Measurements from ENCODE around the gene NTN4. TPM values are rescaled to one million over a fixed set of nuclear protein-coding genes. Genes with fewer than 3 reads are reported as not detected.

Gene NTN4
- total RNA-seq, 1 donor from 2014 or later: 136 TPM

DNA sequence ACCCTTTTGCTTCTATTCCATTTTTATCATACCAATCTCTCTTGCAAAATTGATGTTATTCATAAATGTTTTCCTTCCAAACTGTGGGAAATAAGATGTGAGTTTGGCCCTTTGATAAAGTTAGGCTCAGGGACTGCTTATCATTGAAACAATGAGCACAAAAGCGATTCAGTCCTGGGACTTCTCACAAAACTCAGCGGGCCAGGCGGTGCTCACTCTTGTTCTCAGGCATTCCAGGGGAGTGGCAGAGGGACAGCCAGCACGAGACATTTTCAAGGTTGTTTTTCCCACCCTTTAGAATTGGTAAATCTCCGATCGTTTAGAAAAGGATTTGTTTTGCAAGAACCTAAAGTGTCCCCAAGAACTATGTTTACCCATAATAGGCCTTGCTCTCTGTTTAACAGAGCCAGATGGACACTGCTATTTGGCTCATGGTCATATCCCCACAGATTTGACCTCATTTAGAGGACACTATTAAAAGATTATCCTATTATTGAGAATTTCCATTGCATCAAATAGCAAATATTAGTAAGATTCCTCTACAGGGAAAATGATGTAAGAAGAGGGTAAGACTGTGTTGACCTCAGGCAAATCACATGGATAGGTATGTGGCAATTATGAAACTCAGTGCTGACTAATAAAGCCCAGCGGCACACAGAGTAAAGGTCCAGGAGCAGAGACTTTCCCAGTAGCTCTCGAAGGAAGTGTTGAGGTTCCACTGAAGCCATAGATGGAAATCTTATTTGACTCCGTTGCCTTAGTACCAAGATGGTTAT lies 136.6 kb downstream of the NTN4 start:
- TF ChIP-seq, protein P1, sequence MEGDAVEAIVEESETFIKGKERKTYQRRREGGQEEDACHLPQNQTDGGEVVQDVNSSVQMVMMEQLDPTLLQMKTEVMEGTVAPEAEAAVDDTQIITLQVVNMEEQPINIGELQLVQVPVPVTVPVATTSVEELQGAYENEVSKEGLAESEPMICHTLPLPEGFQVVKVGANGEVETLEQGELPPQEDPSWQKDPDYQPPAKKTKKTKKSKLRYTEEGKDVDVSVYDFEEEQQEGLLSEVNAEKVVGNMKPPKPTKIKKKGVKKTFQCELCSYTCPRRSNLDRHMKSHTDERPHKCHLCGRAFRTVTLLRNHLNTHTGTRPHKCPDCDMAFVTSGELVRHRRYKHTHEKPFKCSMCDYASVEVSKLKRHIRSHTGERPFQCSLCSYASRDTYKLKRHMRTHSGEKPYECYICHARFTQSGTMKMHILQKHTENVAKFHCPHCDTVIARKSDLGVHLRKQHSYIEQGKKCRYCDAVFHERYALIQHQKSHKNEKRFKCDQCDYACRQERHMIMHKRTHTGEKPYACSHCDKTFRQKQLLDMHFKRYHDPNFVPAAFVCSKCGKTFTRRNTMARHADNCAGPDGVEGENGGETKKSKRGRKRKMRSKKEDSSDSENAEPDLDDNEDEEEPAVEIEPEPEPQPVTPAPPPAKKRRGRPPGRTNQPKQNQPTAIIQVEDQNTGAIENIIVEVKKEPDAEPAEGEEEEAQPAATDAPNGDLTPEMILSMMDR (IDR thresholded peaks at IDR 0.05): no peak
- H3K4me3 ChIP-seq: no peak overlapping the region
- DNase-seq: no peak
- H3K27me3 ChIP-seq: no peaks in the 10 kb centered on the region
- peak; percentile 80 for ATAC-seq
- no peaks in the 10 kb centered on the region for H3K36me3 ChIP-seq
- H3K4me1 ChIP-seq: no peaks in the 10 kb centered on the region
- H3K9me3 ChIP-seq: no peaks in the 10 kb centered on the region
- peak overlapping the region; percentile 13 for H3K27ac ChIP-seq
- intact Hi-C loops (cut with DNase I): no loop called here

DNA sequence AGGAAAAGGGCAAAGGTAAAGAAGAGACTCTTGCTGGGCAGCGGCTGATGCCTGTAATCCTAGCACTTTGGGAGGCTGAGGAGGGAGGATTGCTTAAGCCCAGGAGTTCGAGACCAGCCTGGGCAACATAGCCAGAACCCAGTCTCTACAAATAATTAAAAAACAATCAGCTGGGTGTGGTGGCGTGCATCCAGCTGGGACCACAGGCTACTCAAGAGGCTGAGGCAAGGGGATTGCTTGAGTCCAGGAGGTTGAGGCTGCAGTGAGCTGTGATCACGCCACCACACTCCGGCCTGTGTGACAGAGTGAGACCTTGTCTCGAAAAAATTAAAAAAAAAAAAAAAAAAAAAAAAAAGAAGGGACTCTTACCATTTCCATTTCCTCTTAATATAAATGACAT lies 138.9 kb downstream of the NTN4 start:
- Histone ChIP-seq H3K27ac (no peak overlapping the region), H3K36me3 (no peaks in the 10 kb centered on the region), H3K4me1 (no peaks in the 10 kb centered on the region), H3K4me3 (no peak overlapping the region), H3K27me3 (no peaks in the 10 kb centered on the region), H3K9me3 (no peaks in the 10 kb centered on the region)
- intact Hi-C loops (cut with DNase I): no loop called here
- DNase-seq: no peak
- no peak for ATAC-seq
- TF ChIP-seq, protein P1 (IDR thresholded peaks at IDR 0.05): no peak

DNA sequence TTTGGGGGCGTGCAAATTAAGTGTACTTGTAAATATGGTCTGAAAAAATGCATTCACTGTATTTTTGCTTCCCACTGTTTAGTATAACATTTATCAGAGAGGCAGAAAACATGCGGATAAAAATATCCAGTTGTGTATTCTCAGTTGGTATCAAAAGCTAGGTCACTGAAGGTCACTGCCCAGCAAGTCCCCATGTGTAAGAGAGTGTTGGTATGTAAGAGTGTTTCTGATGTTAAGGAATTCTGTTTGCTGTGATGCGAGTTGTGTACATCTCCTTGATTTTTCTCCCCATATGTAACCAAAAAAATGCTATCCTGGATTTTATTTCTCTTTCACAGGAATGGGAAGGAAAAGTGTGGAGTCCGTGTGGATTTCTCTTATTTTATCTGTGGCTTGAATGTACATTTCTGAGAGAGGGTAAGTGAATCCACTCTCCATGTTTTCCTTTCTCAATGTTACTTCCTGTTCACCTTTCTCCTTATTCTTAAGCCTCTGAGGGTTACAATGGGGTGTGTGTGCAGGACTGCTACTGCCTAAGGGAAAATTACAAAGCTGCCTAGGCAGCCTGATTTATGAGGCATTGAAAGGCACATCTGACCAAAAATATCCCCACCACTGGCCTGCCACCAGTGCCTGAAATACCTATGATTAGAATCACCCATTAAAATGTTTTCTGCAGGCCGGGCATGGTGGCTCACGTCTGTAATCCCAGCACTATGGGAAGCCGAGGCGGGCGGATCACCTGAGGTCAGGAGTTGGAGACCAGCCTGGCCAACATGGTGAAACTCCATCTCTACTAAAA lies 141.4 kb downstream of the NTN4 start:
- Histone ChIP-seq H3K27ac (no peak overlapping the region), H3K36me3 (no peaks in the 10 kb centered on the region), H3K4me3 (no peak overlapping the region), H3K27me3 (no peaks in the 10 kb centered on the region), H3K9me3 (no peaks in the 10 kb centered on the region), H3K4me1 (no peaks in the 10 kb centered on the region)
- intact Hi-C loops (cut with DNase I): no loop called here
- ATAC-seq (no peak), DNase-seq (no peak)
- TF ChIP-seq, protein P1 (IDR thresholded peaks at IDR 0.05): no peak

DNA sequence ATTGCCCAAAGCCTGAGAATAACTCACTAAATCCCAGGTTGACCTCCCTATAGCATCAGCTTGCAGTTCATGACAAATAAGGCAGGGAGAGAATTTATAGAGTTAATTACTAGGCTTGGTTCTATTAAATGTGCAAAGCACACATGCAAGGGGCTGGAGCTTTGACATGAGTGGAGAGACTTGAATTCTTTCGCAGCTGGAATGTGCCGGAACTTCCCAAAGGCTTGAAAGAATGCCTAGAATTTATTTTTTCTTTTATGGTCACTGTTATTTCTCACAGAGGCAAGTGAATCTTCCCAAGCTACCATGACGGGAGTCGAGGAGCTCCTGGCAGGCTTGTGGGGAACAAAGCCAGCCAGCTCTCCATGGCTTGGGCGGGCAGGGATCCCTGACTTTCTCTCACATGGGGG lies 143.8 kb downstream of the NTN4 start:
- no peak for DNase-seq

DNA sequence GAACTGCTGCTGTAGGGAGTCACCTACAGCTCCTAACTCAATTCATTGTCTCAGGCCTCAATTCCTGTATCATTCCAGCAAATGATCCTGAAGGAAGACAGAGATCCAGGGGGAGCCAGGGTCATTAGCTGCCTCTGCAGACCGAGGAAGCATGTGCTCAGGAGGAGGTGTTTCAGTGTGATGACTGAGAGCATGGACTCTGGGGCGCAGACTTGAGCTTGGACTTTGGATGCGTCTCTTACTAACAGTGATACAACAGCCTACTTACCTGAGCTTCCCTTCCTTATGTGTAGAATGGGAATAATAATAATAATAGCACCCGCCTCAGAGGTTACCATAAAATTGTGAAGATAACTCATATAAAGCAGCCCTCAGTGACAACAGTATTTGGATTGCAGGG lies 147.3 kb downstream of the NTN4 start:
- no peak for DNase-seq
- Histone ChIP-seq H3K4me1 (no peaks in the 10 kb centered on the region), H3K36me3 (no peaks in the 10 kb centered on the region), H3K27ac (no peak overlapping the region), H3K9me3 (no peaks in the 10 kb centered on the region), H3K4me3 (no peak overlapping the region), H3K27me3 (no peaks in the 10 kb centered on the region)
- intact Hi-C loops (cut with DNase I): no loop called here
- ATAC-seq: no peak
- TF ChIP-seq, protein P1 (IDR thresholded peaks at IDR 0.05): no peak

More for the DNA sequence above, 143.8 kb downstream of the NTN4 start:
- intact Hi-C loops (cut with DNase I): no loop called here
- Histone ChIP-seq H3K4me3 (no peak overlapping the region), H3K27me3 (no peaks in the 10 kb centered on the region), H3K9me3 (no peaks in the 10 kb centered on the region), H3K4me1 (no peaks in the 10 kb centered on the region), H3K27ac (no peak overlapping the region), H3K36me3 (no peaks in the 10 kb centered on the region)
- TF ChIP-seq, protein P1 (IDR thresholded peaks at IDR 0.05): no peak
- peak; percentile 50 for ATAC-seq

Measured in upper lobe of right lung (tissue), 1 donor.